ENCODE measurements around the gene DCUN1D1.

DCUN1D1 gene

DNA sequence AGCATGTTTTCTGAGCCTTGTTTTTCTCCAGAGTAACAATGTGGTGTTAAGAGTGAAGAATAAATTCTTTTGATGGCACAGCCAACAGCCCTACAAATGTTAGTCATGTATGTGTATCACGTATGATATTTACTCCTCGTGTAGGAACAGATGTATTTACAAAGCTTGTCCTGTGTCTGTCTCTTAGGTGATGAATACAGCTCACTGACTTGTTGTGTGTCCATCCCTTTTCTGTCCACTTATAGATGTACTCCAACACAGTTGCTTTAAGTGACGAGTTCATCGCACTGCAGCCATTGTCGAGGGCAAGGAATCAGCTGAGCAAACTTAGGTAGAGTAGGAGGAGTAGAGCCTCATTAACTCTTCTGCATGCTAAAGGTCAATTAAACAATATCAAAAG, 78.1 kb downstream of the DCUN1D1 start:
- no peak for DNase-seq (ENCODE audit: low read depth)
- TF ChIP-seq, protein P1, sequence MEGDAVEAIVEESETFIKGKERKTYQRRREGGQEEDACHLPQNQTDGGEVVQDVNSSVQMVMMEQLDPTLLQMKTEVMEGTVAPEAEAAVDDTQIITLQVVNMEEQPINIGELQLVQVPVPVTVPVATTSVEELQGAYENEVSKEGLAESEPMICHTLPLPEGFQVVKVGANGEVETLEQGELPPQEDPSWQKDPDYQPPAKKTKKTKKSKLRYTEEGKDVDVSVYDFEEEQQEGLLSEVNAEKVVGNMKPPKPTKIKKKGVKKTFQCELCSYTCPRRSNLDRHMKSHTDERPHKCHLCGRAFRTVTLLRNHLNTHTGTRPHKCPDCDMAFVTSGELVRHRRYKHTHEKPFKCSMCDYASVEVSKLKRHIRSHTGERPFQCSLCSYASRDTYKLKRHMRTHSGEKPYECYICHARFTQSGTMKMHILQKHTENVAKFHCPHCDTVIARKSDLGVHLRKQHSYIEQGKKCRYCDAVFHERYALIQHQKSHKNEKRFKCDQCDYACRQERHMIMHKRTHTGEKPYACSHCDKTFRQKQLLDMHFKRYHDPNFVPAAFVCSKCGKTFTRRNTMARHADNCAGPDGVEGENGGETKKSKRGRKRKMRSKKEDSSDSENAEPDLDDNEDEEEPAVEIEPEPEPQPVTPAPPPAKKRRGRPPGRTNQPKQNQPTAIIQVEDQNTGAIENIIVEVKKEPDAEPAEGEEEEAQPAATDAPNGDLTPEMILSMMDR (conservative IDR thresholded peaks at IDR 0.05; ENCODE audit: low read length): no peak
- no peak overlapping the region for H3K4me3 ChIP-seq (ENCODE audit: low read length)

DNA sequence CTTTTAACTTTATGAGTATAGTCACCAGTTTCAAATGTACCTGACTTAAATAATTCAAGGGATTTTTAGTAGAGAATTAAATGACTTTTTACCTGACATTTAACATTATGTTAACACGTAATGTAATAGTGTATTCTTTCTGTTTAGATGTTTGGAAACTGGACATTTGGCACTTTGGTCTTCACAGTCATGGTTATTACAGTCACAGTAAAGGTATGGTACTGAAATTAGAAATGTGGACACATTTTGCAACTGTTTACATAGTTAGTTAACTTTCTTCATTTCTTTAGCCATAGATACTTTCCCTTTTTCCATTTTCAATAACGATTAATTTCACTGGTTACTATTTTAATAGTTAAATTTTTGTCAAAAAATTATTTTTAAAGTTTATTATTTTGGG, 83.8 kb downstream of the DCUN1D1 start:
- H3K4me3 ChIP-seq (ENCODE audit: low read length): no peak overlapping the region
- TF ChIP-seq, protein P1 (conservative IDR thresholded peaks at IDR 0.05; ENCODE audit: low read length): no peak
- DNase-seq (ENCODE audit: low read depth): no peak

DNA sequence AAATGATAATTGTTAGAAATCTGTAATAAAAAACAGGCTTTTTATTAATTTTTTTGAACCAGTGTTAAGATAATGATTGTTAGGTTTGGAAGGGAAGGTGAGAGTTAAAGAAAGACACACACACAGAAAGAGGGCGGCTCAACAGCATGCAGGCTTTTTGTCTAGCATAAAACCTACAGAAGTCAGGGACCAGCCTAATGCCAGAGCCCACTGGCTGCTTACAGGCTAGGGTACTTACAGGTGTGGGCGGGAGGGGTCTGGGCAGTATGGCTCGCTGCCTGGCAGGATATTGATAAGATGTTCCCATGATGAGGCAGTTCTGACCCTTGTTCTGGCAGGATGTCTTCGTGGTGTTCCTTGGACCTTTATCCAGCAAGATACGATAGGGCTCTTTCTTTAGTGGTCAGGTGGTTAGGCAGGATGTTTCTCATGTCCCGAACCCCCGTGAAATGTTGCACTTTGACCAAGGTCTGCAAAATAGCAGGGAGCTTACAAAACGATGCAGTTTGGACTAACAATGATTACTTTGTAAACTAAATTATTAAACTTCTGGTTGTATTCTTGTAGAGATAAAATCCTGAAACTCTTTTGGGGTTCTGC, 84.7 kb downstream of the DCUN1D1 start:
- DNase-seq (ENCODE audit: low read depth): no peak
- H3K4me3 ChIP-seq (ENCODE audit: low read length): no peak overlapping the region
- TF ChIP-seq, protein P1 (conservative IDR thresholded peaks at IDR 0.05; ENCODE audit: low read length): no peak

DNA sequence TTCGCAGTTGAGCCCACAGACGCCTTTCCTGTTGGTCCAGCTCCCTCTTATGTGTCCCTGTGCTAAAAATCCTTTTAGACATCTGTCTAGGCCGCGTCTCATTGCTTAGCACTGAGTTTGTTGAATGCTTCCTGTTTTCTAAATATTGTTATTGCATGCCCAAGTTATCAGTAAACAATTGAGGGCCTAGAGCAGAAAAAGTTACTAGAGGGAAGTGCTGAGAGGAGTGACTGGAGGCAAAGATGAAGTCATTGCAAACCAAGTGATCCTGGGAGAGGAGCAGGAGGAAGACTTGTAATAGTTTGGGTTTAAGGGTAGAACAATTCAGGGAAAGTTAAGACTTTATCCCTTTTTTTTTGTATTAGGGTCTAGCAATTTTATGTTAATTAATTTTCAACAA, 88.1 kb downstream of the DCUN1D1 start:
- TF ChIP-seq, protein P1 (conservative IDR thresholded peaks at IDR 0.05; ENCODE audit: low read length): no peak
- DNase-seq (ENCODE audit: low read depth): no peak
- H3K4me3 ChIP-seq (ENCODE audit: low read length): no peak overlapping the region

DNA sequence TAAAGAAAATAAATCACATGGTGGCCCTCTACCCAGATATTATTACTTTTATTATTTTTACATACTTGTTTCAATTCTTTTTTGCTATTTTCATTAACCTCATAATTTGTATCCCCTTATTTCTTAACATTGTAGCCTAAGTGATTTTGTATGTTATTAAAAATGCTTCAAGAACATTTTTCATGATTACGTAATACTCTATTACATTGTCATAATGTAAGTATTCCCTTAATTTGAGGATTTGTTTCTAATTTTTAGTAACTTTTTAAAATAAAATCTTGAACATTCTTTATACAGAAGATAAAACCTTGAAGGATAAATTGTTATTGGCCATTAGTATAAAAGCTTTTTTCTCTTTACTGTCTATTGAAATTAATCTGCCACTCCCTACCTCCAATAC, 89.0 kb downstream of the DCUN1D1 start:
- TF ChIP-seq, protein P1 (conservative IDR thresholded peaks at IDR 0.05; ENCODE audit: low read length): no peak
- no peak overlapping the region for H3K4me3 ChIP-seq (ENCODE audit: low read length)
- no peak for DNase-seq (ENCODE audit: low read depth)

DNA sequence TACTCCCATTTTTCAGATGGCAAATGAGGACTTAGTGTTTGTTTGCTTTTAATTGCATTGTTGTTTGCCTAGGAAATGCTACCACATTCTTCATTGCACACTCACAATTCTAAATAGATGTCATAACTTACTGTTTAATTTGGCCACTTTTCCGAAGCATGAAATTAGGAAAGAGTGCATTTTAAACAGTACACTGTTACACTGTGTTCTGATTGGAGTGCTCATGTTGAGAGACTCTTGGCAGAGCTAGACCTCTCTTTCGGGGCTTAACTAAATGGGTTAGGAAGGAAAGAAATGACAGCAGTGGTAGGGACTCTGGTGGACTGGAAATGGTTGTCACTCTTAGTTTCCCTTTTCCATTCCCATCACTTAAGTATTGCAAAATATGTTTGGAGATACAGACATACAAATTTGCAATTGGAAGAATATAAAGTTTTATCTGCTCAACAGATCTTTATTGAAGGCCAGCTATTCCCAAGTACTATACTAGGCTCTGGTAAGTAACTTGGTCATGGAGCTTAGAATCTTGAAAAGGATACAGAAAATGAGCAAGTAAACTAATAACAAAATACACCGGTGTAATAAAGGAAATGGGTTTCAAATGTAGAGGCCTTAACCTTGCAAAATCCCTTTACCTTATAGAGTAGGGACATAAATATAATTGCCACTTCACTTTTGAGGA, 90.2 kb downstream of the DCUN1D1 start:
- TF ChIP-seq, protein P1 (conservative IDR thresholded peaks at IDR 0.05; ENCODE audit: low read length): no peak
- DNase-seq (ENCODE audit: low read depth): no peak
- H3K4me3 ChIP-seq (ENCODE audit: low read length): no peak overlapping the region

Data from AG10803 (cell line).